Anterior cingulate cortex (tissue), 58 donors: ENCODE data around the gene TK1.
A peak's percentile ranks its signal among the peaks of the same experiment; 100 is the strongest.
"Not testable (repeated sequence)": the region's sequence is repeated elsewhere in the genome, so short reads cannot be mapped to it uniquely, and the experiment has no call there.

Experiments used
- DNase-seq, 58 donors: peaks; one replicate each; lab custom pipeline; 2025; lab: John Stamatoyannopoulos, UW

Gene TK1

GRCh38 chr17:78180083-78180482 is 6.8 kb downstream of the TK1 start:
- no peak for DNase-seq

- no peak for DNase-seq
Observed at GRCh38 chr17:78179372-78179771, 7.5 kb downstream of the TK1 start.

DNA sequence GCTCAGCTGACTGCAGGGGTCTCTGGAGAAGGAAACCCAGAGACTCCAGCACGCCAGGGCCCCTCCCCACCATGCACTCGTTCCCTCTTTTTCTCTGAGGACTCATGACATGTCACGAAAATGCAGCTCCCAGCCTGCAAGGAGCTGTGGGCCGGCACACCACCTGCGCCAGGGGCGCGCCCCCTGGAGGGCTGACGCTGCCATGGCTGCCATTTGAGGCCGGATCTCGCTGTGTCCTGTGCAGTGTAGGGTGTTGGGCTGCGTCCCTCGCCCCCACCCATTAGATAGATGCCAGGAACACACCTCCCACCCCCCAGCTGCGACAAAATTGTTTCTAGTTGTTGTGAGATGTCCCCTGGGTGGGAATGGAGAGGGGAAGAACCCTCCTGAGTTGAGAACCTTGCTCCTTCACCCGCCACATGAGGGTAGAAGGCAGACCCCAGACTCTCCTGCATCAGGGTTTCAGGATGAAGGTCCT is 10.3 kb downstream of the TK1 start:
- peak in 35 of 58 donors; percentile 10 to 71 (median 32) for DNase-seq

DNA sequence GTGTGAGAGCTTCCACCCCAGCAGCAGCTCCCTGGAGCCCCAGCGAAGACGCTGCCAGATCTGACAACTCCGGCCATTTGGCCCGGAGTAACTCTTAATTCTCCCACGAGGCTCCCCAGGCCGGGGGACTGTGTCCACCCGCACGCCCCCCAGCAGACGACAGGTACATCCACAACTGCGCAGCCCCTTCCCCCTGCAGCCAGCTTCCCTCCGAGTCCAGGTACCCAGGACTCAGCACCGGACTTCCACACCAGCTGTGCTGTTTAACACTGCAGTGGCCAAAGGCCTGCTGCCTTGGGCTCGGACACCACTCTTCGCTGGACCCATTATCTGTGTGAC is 11.2 kb downstream of the TK1 start:
- no peak for DNase-seq

GRCh38 chr17:78174870-78175642 is 11.8 kb downstream of the TK1 start:
- DNase-seq: peak in 2 of 58 donors; percentile 22 to 46

DNA sequence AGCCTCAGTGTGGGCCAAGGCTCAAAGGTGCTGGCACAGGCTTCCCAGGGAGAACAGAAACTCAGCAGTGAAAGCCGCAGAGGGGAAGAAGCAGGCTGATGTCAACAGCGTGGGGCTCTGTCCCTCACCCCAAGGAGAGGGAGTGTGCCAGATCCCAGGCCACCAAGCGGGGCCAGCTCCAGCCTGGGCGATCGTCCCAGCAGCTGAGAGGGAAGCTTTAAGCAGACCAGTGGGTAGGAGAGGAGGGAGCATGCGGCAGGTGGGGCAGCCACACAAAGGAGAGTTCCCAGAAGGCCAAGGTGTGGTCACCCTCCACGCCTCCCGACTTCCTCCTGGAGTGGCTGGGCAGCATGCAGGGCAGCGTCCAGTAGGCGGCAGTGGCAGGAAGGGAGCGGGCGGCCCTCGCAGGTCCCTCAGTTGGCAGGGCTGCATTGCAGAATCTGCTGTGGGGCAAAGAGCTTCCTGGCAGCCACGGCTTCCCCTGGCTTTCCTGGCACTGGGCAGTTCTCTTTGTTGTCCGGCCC is 12.4 kb downstream of the TK1 start:
- peak in 55 of 58 donors; percentile 24 to 98 (median 80) for DNase-seq

- no peak for DNase-seq
Observed at GRCh38 chr17:78173097-78173715, 13.6 kb downstream of the TK1 start.

GRCh38 chr17:78172249-78173051 is 14.4 kb downstream of the TK1 start:
- peak in 5 of 58 donors; percentile 15 to 30 (median 18) for DNase-seq

DNA sequence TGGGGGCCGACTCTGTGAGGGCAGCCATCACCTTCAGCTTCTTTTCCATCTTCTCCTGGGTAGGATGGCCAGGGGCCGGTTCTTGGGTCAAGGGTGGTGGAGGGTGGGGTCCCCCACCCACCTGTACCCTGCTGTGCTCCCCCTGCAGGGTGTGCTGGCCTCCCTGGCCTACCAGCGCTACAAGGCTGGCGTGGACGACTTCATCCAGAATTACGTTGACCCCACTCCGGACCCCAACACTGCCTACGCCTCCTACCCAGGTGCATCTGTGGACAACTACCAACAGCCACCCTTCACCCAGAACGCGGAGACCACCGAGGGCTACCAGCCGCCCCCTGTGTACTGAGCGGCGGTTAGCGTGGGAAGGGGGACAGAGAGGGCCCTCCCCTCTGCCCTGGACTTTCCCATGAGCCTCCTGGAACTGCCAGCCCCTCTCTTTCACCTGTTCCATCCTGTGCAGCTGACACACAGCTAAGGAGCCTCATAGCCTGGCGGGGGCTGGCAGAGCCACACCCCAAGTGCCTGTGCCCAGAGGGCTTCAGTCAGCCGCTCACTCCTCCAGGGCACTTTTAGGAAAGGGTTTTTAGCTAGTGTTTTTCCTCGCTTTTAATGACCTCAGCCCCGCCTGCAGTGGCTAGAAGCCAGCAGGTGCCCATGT is 15.1 kb downstream of the TK1 start:
- not testable (repeated sequence) for DNase-seq

DNA sequence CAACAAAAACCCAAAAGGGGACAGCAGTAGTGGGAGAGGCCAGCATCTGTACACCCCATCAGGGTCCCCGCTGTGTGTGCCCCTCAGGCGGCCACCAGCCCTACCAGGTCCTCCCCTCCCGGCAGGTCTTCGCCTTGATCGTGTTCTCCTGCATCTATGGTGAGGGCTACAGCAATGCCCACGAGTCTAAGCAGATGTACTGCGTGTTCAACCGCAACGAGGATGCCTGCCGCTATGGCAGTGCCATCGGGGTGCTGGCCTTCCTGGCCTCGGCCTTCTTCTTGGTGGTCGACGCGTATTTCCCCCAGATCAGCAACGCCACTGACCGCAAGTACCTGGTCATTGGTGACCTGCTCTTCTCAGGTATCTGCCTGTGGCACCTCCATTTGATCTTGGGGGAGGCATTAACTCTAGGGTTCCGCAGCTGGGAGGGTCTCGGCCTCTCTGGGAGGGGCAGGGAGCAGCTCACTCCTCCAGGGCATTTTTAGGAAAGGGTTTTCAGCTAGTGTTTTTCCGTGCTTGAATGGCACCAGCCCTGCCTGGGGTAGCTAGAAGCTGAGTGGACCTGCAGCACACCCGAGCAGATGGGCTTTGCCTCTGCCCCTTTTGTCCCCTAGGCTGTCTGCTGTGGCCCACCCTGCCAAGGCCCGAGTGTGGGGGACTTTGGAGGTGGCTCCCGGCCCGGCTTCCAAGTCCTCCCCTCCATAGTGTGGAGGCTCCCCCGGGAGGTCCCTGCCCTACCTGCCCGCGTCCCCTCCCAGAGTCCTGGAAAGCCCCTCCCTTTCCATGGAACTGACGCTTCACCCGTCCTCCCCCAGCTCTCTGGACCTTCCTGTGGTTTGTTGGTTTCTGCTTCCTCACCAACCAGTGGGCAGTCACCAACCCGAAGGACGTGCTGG is 15.9 kb downstream of the TK1 start:
- no peak for DNase-seq

DNA sequence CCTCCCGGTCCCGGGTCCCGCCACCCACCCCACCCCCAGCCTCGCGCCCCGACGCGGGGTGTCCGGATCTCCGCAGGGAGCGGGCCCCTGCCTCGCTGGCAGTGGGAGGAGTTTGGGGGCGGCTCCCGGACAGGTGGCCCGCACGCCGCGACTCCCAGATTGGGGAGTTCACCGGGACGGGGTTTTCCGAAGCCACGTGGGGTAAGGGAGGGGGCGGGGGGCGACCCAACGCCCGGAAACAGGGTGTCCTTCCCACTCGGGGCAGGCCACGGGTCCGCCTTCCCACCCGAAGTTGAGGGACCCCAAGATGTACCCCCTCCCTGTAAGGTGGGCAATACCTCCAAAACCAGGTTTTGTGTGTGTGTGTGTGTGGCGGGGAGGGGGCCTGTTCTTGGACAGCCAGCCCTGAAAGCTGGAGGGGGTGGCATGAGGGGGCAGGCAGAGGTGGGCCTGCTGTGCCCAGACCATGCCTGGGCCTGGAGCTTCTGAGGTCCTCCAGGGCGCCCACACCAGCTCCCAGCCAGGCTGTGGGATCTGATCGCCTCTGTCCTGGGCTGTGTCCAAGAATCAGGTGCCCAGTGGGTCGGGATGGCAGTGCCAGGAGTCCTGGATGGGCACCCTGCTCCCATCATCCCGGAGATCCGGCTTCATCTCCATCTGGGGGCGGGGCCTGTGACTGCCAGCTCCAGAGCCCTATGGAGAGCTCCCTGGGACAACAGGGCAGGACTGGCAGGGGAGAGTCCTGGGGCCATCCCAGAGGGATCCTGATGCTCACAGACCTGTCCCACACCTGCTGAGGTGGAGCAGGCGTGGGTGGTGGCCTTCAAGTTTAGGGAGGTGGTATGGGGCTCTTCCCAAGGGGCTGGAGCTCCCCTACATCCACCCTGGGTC is 17.7 kb downstream of the TK1 start:
- DNase-seq: peak in 49 of 58 donors; percentile 4 to 75 (median 42)

DNA sequence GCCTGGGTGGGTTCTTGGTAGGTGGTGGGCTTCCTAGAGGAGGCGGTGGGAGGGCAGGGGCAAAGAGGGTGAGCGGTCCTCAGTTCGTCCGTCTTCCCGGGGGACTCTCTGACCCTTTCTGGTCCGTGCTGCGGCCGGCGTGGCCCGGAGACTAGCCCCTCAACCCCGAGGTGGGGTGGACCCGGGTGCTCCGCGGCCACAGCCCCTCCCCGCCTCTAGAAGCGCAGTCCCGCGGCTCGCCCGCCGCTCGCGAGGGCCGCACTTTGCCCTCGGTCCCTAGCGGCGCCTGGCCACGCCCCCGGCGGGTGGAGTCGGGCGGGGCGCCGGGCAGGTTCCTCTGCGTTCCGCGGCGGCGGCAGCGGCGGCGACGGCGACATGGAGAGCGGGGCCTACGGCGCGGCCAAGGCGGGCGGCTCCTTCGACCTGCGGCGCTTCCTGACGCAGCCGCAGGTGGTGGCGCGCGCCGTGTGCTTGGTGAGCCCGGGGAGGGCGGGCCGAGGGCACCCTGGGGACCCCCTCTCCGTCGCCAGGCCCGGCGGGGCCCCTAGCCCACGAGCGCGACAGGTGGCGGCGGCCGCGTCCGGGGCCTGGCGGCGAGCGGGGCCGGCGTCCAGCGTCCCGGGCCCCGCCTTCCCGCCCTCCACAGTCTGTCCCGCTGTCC is 18.5 kb downstream of the TK1 start, which contains the start of gene SYNGR2:
Gene SYNGR2, plus strand, starts transcription at position 340 of the 661 bp plus-strand sequence. Its CDS starts 36 bp downstream, at position 376.
- DNase-seq: peak in 53 of 58 donors; percentile 16 to 77 (median 50)

GRCh38 chr17:78166416-78166815 is 20.4 kb downstream of the TK1 start:
- DNase-seq: no peak

GRCh38 chr17:78164748-78165607 is 21.9 kb downstream of the TK1 start:
- no peak for DNase-seq

- DNase-seq: no peak
Observed at GRCh38 chr17:78163881-78164747, 22.7 kb downstream of the TK1 start.
